ENCODE data around the gene SEMA6C.

SEMA6C gene

GRCh38 chr1:151144474-151145303 lies 1.7 kb downstream of the SEMA6C start:
- H3K4me1 ChIP-seq (ENCODE audit: control insufficient read depth in 5 of 5, insufficient read depth in 5 of 5, low read length in 5 of 5) = peaks cover 3 to 42% (median 30%) of the 10 kb centered on the region in 5 donors
- peak overlapping the region in 4 of 5 donors; percentile 48 to 90 (median 85) for H3K4me3 ChIP-seq (ENCODE audit: low read depth in 1 of 5, low read length in 5 of 5)
- no peaks in the 10 kb centered on the region for H3K9me3 ChIP-seq (ENCODE audit: control insufficient read depth in 5 of 5, low read length in 5 of 5)
- H3K27ac ChIP-seq (ENCODE audit: low read depth, low read length) = peak overlapping the region; percentile 51
- peak overlapping the region in 2 of 5 donors; percentile 61 to 79 for H3K9ac ChIP-seq (ENCODE audit: low read length in 5 of 5)
- peaks cover 0 to 10% (median 7%) of the 10 kb centered on the region in 5 donors for H3K36me3 ChIP-seq (ENCODE audit: control insufficient read depth in 5 of 5, insufficient read depth in 5 of 5, low read length in 5 of 5)
- no peaks in the 10 kb centered on the region for H3K27me3 ChIP-seq (ENCODE audit: control insufficient read depth in 5 of 5, insufficient read depth in 4 of 5, low read length in 5 of 5)

DNA sequence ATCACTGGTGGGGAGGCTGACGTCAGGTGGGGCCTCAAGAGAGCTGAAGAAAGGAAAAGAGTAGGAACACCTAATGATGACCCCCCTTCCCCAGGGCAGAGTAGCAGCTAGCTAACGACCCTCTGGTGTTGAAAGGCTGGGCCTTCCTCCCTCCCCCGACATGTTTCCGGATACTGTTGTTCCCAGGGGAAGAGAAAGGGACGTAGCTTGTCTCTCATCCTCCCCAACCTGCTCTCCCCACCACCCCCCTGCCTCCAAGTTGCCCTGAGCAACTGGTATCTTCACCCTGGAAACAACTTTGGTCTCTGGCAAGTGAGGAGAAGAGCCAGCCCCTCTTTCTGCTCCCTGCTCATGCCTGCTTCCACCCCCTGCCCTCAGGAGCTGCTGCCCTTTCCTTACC lies 2.4 kb downstream of the SEMA6C start:
- H3K27me3 ChIP-seq (ENCODE audit: control insufficient read depth in 5 of 5, insufficient read depth in 4 of 5, low read length in 5 of 5) = no peaks in the 10 kb centered on the region
- peak overlapping the region in 1 of 5 donors; percentile 79 for H3K9ac ChIP-seq (ENCODE audit: low read length in 5 of 5)
- H3K4me3 ChIP-seq (ENCODE audit: low read depth in 1 of 5, low read length in 5 of 5) = peak overlapping the region in 1 of 5 donors; percentile 90
- peaks cover 3 to 42% (median 30%) of the 10 kb centered on the region in 5 donors for H3K4me1 ChIP-seq (ENCODE audit: control insufficient read depth in 5 of 5, insufficient read depth in 5 of 5, low read length in 5 of 5)
- peak overlapping the region; percentile 51 for H3K27ac ChIP-seq (ENCODE audit: low read depth, low read length)
- H3K36me3 ChIP-seq (ENCODE audit: control insufficient read depth in 5 of 5, insufficient read depth in 5 of 5, low read length in 5 of 5) = peaks cover 0 to 17% (median 14%) of the 10 kb centered on the region in 5 donors
- H3K9me3 ChIP-seq (ENCODE audit: control insufficient read depth in 5 of 5, low read length in 5 of 5) = no peaks in the 10 kb centered on the region

- Histone ChIP-seq H3K4me3 (ENCODE audit: low read depth in 1 of 5, low read length in 5 of 5) (no peak overlapping the region), H3K4me1 (ENCODE audit: control insufficient read depth in 5 of 5, insufficient read depth in 5 of 5, low read length in 5 of 5) (peaks cover 3 to 42% (median 30%) of the 10 kb centered on the region in 5 donors), H3K27ac (ENCODE audit: low read depth, low read length) (no peak overlapping the region), H3K36me3 (ENCODE audit: control insufficient read depth in 5 of 5, insufficient read depth in 5 of 5, low read length in 5 of 5) (peaks cover 0 to 24% (median 15%) of the 10 kb centered on the region in 5 donors), H3K9ac (ENCODE audit: low read length in 5 of 5) (no peak overlapping the region), H3K27me3 (ENCODE audit: control insufficient read depth in 5 of 5, insufficient read depth in 4 of 5, low read length in 5 of 5) (no peaks in the 10 kb centered on the region), H3K9me3 (ENCODE audit: control insufficient read depth in 5 of 5, low read length in 5 of 5) (no peaks in the 10 kb centered on the region)
Observed at GRCh38 chr1:151143057-151143435, 3.4 kb downstream of the SEMA6C start.

DNA sequence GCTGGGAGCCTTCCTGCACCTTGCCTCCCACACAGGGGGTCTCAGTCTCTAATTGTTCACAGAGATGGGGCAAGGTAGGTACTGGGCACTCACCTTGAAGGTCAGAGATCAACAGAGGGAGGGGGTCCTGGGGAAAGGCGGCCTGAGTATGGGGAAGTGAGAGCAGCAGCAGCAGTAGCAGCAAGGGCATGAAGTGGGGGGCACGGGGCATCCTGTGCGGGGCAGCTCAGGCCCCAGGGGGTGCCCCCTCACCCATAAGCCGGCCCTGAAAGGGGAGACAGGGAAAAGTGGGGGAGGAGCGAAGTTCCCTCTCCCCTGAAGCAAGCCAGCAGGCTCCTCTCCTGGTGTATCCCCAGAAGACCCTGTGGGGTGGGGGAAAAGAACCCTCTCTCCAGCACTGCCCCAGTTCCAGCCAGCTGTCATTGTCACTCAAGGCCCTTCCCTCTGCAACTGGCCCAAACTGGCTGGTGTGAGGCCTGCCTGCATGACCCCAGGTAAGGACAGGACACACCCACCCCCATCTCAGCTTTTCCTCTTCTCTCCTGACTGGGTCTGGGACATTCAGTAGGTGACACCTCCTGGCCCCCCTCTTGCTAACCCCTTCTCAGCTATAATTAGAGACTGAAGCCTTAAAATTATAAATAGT lies 3.9 kb downstream of the SEMA6C start:
- no peak overlapping the region for H3K9ac ChIP-seq (ENCODE audit: low read length in 5 of 5)
- no peaks in the 10 kb centered on the region for H3K27me3 ChIP-seq (ENCODE audit: control insufficient read depth in 5 of 5, insufficient read depth in 4 of 5, low read length in 5 of 5)
- peaks cover 3 to 42% (median 30%) of the 10 kb centered on the region in 5 donors for H3K4me1 ChIP-seq (ENCODE audit: control insufficient read depth in 5 of 5, insufficient read depth in 5 of 5, low read length in 5 of 5)
- H3K36me3 ChIP-seq (ENCODE audit: control insufficient read depth in 5 of 5, insufficient read depth in 5 of 5, low read length in 5 of 5) = peaks cover 0 to 29% (median 15%) of the 10 kb centered on the region in 5 donors
- H3K9me3 ChIP-seq (ENCODE audit: control insufficient read depth in 5 of 5, low read length in 5 of 5) = no peaks in the 10 kb centered on the region
- H3K4me3 ChIP-seq (ENCODE audit: low read depth in 1 of 5, low read length in 5 of 5) = no peak overlapping the region
- no peak overlapping the region for H3K27ac ChIP-seq (ENCODE audit: low read depth, low read length)

GRCh38 chr1:151137789-151138188 lies 8.6 kb downstream of the SEMA6C start:
- H3K9me3 ChIP-seq (ENCODE audit: control insufficient read depth in 5 of 5, low read length in 5 of 5) = no peaks in the 10 kb centered on the region
- H3K27me3 ChIP-seq (ENCODE audit: control insufficient read depth in 5 of 5, insufficient read depth in 4 of 5, low read length in 5 of 5) = no peaks in the 10 kb centered on the region
- H3K9ac ChIP-seq (ENCODE audit: low read length in 5 of 5) = no peak overlapping the region
- no peak overlapping the region for H3K4me3 ChIP-seq (ENCODE audit: low read depth in 1 of 5, low read length in 5 of 5)
- peaks cover 0 to 68% (median 44%) of the 10 kb centered on the region in 5 donors for H3K36me3 ChIP-seq (ENCODE audit: control insufficient read depth in 5 of 5, insufficient read depth in 5 of 5, low read length in 5 of 5)
- no peak overlapping the region for H3K27ac ChIP-seq (ENCODE audit: low read depth, low read length)
- H3K4me1 ChIP-seq (ENCODE audit: control insufficient read depth in 5 of 5, insufficient read depth in 5 of 5, low read length in 5 of 5) = no peaks in the 10 kb centered on the region

GRCh38 chr1:151135433-151136385 lies 10.7 kb downstream of the SEMA6C start:
- Histone ChIP-seq H3K9ac (ENCODE audit: low read length in 5 of 5) (no peak overlapping the region), H3K36me3 (ENCODE audit: control insufficient read depth in 5 of 5, insufficient read depth in 5 of 5, low read length in 5 of 5) (peaks cover 0 to 65% (median 44%) of the 10 kb centered on the region in 5 donors)

DNA sequence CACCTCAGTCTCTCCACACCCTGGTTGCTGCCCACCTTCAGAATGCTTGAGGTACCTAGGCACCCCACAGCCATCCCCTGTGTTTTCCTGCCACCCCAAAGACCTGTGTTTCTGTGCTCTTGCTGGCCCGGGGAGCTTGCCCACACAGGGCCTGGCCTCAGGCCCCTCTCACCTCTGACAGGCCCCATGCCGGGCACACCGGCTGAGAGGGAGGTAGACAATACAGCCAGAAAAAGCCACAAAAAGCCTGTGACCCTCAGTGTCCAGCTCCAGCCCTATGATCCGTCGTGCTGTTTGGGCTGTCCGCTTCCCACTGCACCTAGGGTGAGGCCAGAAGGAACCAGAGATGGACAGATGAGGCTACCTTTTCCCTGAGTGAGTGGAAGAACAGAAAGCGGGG lies 11.4 kb downstream of the SEMA6C start:
- Histone ChIP-seq H3K36me3 (ENCODE audit: control insufficient read depth in 5 of 5, insufficient read depth in 5 of 5, low read length in 5 of 5) (peaks cover 0 to 61% (median 40%) of the 10 kb centered on the region in 5 donors), H3K27me3 (ENCODE audit: control insufficient read depth in 5 of 5, insufficient read depth in 4 of 5, low read length in 5 of 5) (no peaks in the 10 kb centered on the region), H3K4me3 (ENCODE audit: low read depth in 1 of 5, low read length in 5 of 5) (no peak overlapping the region), H3K27ac (ENCODE audit: low read depth, low read length) (no peak overlapping the region), H3K9ac (ENCODE audit: low read length in 5 of 5) (no peak overlapping the region), H3K4me1 (ENCODE audit: control insufficient read depth in 5 of 5, insufficient read depth in 5 of 5, low read length in 5 of 5) (peaks cover 0 to 21% (median 19%) of the 10 kb centered on the region in 5 donors), H3K9me3 (ENCODE audit: control insufficient read depth in 5 of 5, low read length in 5 of 5) (no peaks in the 10 kb centered on the region)

More at GRCh38 chr1:151135433-151136385, 10.7 kb downstream of the SEMA6C start:
- H3K27me3 ChIP-seq (ENCODE audit: control insufficient read depth in 5 of 5, insufficient read depth in 4 of 5, low read length in 5 of 5) = no peaks in the 10 kb centered on the region
- no peaks in the 10 kb centered on the region for H3K9me3 ChIP-seq (ENCODE audit: control insufficient read depth in 5 of 5, low read length in 5 of 5)
- H3K4me1 ChIP-seq (ENCODE audit: control insufficient read depth in 5 of 5, insufficient read depth in 5 of 5, low read length in 5 of 5) = peaks cover 0 to 18% (median 15%) of the 10 kb centered on the region in 5 donors
- H3K4me3 ChIP-seq (ENCODE audit: low read depth in 1 of 5, low read length in 5 of 5) = no peak overlapping the region
- H3K27ac ChIP-seq (ENCODE audit: low read depth, low read length) = no peak overlapping the region

DNA sequence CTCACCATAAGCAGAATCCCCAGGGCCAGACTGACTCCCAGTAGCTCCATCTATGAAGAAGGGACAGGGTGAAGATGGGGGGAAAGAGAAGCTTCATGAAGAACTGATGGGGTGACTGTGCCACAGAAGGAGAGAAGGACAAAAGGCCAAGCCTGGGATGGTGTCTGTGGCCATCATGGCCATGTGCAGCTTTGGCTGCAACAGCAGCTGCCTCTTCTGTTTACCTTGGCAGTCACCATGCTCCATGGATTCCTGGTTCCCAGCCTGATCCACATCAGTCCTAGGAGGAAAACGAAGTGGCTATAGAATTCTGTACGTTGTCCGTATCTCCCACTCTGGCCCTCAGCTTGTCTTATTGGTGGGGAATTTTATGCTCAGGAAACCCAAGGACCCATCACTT lies 12.0 kb downstream of the SEMA6C start:
- Histone ChIP-seq H3K9ac (ENCODE audit: low read length in 5 of 5) (peak overlapping the region in 1 of 5 donors; percentile 21), H3K27me3 (ENCODE audit: control insufficient read depth in 5 of 5, insufficient read depth in 4 of 5, low read length in 5 of 5) (no peaks in the 10 kb centered on the region), H3K4me3 (ENCODE audit: low read depth in 1 of 5, low read length in 5 of 5) (no peak overlapping the region), H3K4me1 (ENCODE audit: control insufficient read depth in 5 of 5, insufficient read depth in 5 of 5, low read length in 5 of 5) (peaks cover 0 to 21% (median 19%) of the 10 kb centered on the region in 5 donors), H3K9me3 (ENCODE audit: control insufficient read depth in 5 of 5, low read length in 5 of 5) (no peaks in the 10 kb centered on the region), H3K27ac (ENCODE audit: low read depth, low read length) (no peak overlapping the region), H3K36me3 (ENCODE audit: control insufficient read depth in 5 of 5, insufficient read depth in 5 of 5, low read length in 5 of 5) (peaks cover 0 to 55% (median 34%) of the 10 kb centered on the region in 5 donors)

DNA sequence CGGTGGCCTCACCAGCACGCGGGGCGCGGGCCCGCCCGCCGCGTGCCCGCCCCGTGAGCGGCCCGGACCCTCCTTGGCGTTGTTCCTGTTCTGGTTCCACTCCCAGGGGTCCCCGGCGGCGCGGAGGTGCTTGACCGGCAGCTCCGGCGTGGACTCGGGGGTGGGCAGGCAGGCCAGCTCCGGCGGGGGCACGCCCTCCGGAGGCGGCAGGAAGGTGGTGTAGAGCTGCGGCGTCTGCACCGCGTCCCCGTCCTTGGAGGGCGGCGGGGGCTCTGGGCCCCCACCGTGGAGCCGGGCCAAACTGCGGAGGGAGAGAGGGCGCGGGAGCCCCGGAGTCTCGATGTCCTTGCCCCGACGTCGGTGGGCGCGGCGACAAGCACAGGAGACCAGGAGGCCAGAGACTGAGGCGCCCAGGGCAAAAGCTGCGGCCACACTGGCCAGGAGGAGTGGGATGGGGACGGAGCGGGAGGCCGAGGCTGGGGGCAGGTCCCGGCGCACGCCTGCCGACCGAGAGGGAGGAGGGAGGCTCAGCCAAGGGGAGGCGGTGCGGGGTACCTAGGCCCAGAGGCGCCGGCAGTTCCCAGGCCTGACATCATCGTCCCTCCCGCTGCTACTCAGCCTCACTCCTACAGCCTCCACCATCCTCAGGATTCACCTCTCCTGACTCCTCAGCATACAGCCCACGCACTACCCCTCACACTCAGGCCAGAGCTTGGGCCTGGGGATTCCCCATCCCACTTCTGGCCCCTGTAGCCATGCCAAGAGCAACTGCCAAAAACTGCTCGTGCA lies 13.2 kb downstream of the SEMA6C start:
- Histone ChIP-seq H3K4me1 (ENCODE audit: control insufficient read depth in 5 of 5, insufficient read depth in 5 of 5, low read length in 5 of 5) (peaks cover 0 to 21% (median 19%) of the 10 kb centered on the region in 5 donors), H3K36me3 (ENCODE audit: control insufficient read depth in 5 of 5, insufficient read depth in 5 of 5, low read length in 5 of 5) (peaks cover 0 to 45% (median 29%) of the 10 kb centered on the region in 5 donors), H3K9ac (ENCODE audit: low read length in 5 of 5) (no peak overlapping the region), H3K4me3 (ENCODE audit: low read depth in 1 of 5, low read length in 5 of 5) (no peak overlapping the region), H3K27ac (ENCODE audit: low read depth, low read length) (no peak overlapping the region), H3K27me3 (ENCODE audit: control insufficient read depth in 5 of 5, insufficient read depth in 4 of 5, low read length in 5 of 5) (no peaks in the 10 kb centered on the region), H3K9me3 (ENCODE audit: control insufficient read depth in 5 of 5, low read length in 5 of 5) (no peaks in the 10 kb centered on the region)
